RWPE1 (cell line): ENCODE data around the gene TRIM59.

Experiments used
- CTCF ChIA-PET: fragments of 350-600 bp; sonication (Branson Sonifier 250); formaldehyde crosslinking; extraction: SDS; loops from one replicate; lab custom pipeline; 2021; lab: Yijun Ruan, JAX
- POLR2A ChIA-PET: fragments of 400-600 bp; formaldehyde crosslinking; extraction: SDS; loops from one replicate; lab custom pipeline; 2020; ENCODE audit warnings: antibody characterized with exemption; ENCODE audit not compliant: low non-redundant PET; lab: Yijun Ruan, JAX
- DNase-seq: peaks from one replicate; pipeline ENCODE4 v3.0.0; 2012; ENCODE audit warnings: low spot score
- H3K27ac ChIP-seq: fragments of 450-650 bp; 2 replicates; pipeline ENCODE4 v1.5.1; 2017
- CTCF ChIP-seq: fragments of 450-650 bp; conservative IDR thresholded peaks from 2 replicates; pipeline ENCODE4 v1.5.1; 2017; ENCODE audit warnings: low read depth, mild to moderate bottlenecking

Gene TRIM59

GRCh38 chr3:160409812-160410610 lies 39.6 kb downstream of the TRIM59 start:
- no peak for DNase-seq
- ChIA-PET CTCF (interaction anchor here (0.5 to 0.7 kb wide), 2 partner anchors 25 to 59 kb away, joined by 3 read pairs; no protein-coding TSS in a partner anchor), POLR2A (no interaction called here)
- no peak for TF ChIP-seq CTCF
- H3K27ac ChIP-seq = peak overlapping the region; percentile 41; the same call in 1 of the 2 replicates

GRCh38 chr3:160403796-160404470 lies 45.7 kb downstream of the TRIM59 start:
- no peak for DNase-seq
- CTCF ChIA-PET = interaction anchor here (0.7 kb wide), 1 partner anchor 10 kb away, joined by 3 read pairs; no protein-coding TSS in a partner anchor
- no peak overlapping the region for H3K27ac ChIP-seq
- POLR2A ChIA-PET = no interaction called here
- no peak for TF ChIP-seq CTCF

GRCh38 chr3:160403028-160403545 lies 46.5 kb downstream of the TRIM59 start:
- CTCF ChIA-PET = interaction anchor here (0.7 to 0.8 kb wide), 3 partner anchors 8 to 11 kb away, joined by 3 to 6 read pairs (median 3); no protein-coding TSS in a partner anchor
- TF ChIP-seq CTCF = no peak
- DNase-seq = no peak
- H3K27ac ChIP-seq = no peak overlapping the region
- POLR2A ChIA-PET = no interaction called here

GRCh38 chr3:160402221-160403027 lies 47.2 kb downstream of the TRIM59 start:
- ChIA-PET POLR2A (no interaction called here), CTCF (interaction anchor here (0.7 to 0.8 kb wide), 3 partner anchors 9 to 11 kb away, joined by 3 to 6 read pairs (median 3); no protein-coding TSS in a partner anchor)
- H3K27ac ChIP-seq = no peak overlapping the region
- DNase-seq = no peak
- TF ChIP-seq CTCF = no peak

DNA sequence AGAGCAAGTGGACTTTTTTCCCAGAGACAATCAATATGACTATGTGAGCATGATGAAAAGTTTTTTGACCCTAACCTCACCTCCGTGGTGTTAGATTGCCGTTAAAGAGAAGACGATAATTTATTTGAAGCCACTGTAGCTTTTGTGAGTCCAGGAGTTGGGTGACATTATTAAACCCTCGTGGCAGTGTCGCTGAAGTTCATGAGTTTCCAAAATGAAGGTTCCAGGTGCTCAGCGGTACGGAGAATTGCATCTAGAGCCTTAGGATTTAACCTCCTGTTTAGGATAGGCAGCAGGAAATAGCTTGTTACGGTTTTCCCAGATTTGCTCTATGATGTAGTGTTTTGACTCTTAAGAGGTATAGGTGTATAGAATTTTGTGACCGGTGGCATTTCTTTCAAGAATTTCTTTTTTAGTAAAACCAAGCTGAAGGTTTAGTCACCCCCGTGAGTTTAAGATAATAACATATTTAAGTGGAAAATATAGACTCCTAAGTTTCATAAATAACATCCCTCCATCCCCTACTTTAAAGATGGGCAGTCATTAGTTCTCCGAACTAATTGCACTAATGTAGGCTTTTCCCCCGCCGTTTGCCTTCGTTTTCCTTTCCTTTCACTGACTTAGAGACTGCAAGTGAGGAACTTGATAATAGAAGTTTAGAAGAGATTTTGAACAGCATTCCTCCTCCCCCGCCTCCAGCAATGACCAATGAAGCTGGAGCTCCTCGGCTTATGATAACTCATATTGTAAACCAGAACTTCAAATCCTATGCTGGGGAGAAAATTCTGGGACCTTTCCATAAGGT lies 48.1 kb downstream of the TRIM59 start:
- DNase-seq = peak; percentile 30
- POLR2A ChIA-PET = no interaction called here
- peak overlapping the region; percentile 98 for H3K27ac ChIP-seq
- TF ChIP-seq CTCF = no peak
- CTCF ChIA-PET = interaction anchor here (0.6 to 0.7 kb wide), 2 partner anchors 11 to 43 kb away, joined by 3 read pairs; no protein-coding TSS in a partner anchor
